Measurements from ENCODE around the gene STXBP1.

The STXBP1 gene

DNA sequence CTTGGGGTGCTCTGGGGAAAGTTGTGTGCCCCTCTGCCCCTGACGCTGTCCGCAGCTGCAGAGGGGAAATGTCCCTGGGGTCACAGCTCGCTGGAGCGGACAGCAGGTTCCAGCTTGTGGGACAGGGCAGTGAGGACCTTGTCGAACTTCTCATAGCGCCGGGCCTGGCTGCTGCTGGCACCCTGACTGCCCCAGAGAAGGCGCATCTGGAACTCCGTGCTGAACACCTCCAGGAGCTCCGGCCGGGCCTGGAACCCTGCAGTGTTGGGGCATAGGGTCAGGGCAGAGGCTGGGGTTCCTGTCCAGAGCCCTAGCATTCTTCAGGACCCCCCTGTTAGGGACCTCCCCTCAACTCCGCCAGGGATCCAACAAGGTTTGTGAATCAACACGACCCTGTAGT, 126.6 kb downstream of the STXBP1 start:
- Histone ChIP-seq H3K4me3 (ENCODE audit: low read depth, low read length, poor library complexity, severe bottlenecking) (no peak overlapping the region), H3K27me3 (ENCODE audit: insufficient read depth, low read length) (no peaks in the 10 kb centered on the region), H3K9me3 (ENCODE audit: low read length) (no peaks in the 10 kb centered on the region), H3K9me2 (ENCODE audit: low read depth, low read length) (no peaks in the 10 kb centered on the region), H3K4me1 (ENCODE audit: insufficient read depth, low read length, severe bottlenecking) (peaks cover 23% of the 10 kb centered on the region), H3K4me2 (ENCODE audit: low read length) (no peak overlapping the region), H4K20me1 (ENCODE audit: insufficient read depth, low read length) (no peaks in the 10 kb centered on the region), H3K36me3 (ENCODE audit: insufficient read depth, low read length) (peaks cover 13% of the 10 kb centered on the region; the same call in 1 of the 2 replicates), H2AFZ (ENCODE audit: low read length) (no peak overlapping the region), H3K9ac (ENCODE audit: low read length) (no peak overlapping the region), H3F3A (ENCODE audit: insufficient read depth, low read length) (no peaks in the 10 kb centered on the region), H3K27ac (ENCODE audit: low read depth, low read length, poor library complexity, severe bottlenecking) (no peak overlapping the region), H3K79me2 (ENCODE audit: insufficient read depth, low read length) (no peaks in the 10 kb centered on the region)
- TF ChIP-seq EZH2 (IDR thresholded peaks at IDR 0.05; ENCODE audit: borderline replicate concordance, low read length) (no peak), CTCF (IDR thresholded peaks at IDR 0.05; ENCODE audit: low read length) (no peak)

- no peak overlapping the region for H3K9ac ChIP-seq (ENCODE audit: low read length)
- H3K4me2 ChIP-seq (ENCODE audit: low read length): no peak overlapping the region
- peaks cover 13% of the 10 kb centered on the region; the same call in 1 of the 2 replicates for H3K36me3 ChIP-seq (ENCODE audit: insufficient read depth, low read length)
Observed at GRCh38 chr9:127739614-127740330, 127.7 kb downstream of the STXBP1 start.

GRCh38 chr9:127741831-127742434, 129.9 kb downstream of the STXBP1 start:
- H3K9me2 ChIP-seq (ENCODE audit: low read depth, low read length): no peaks in the 10 kb centered on the region
- no peak for TF ChIP-seq CTCF (IDR thresholded peaks at IDR 0.05; ENCODE audit: low read length)
- no peak for TF ChIP-seq EZH2 (IDR thresholded peaks at IDR 0.05; ENCODE audit: borderline replicate concordance, low read length)
- no peak overlapping the region for H2AFZ ChIP-seq (ENCODE audit: low read length)
- H3K9me3 ChIP-seq (ENCODE audit: low read length): no peaks in the 10 kb centered on the region
- no peak overlapping the region for H3K9ac ChIP-seq (ENCODE audit: low read length)
- H3K27ac ChIP-seq (ENCODE audit: low read depth, low read length, poor library complexity, severe bottlenecking): no peak overlapping the region
- H3K36me3 ChIP-seq (ENCODE audit: insufficient read depth, low read length): peaks cover 13% of the 10 kb centered on the region; the same call in 1 of the 2 replicates
- H3F3A ChIP-seq (ENCODE audit: insufficient read depth, low read length): no peaks in the 10 kb centered on the region
- no peaks in the 10 kb centered on the region for H4K20me1 ChIP-seq (ENCODE audit: insufficient read depth, low read length)
- peaks cover 6% of the 10 kb centered on the region for H3K4me1 ChIP-seq (ENCODE audit: insufficient read depth, low read length, severe bottlenecking)
- H3K4me2 ChIP-seq (ENCODE audit: low read length): no peak overlapping the region
- H3K4me3 ChIP-seq (ENCODE audit: low read depth, low read length, poor library complexity, severe bottlenecking): no peak overlapping the region
- no peaks in the 10 kb centered on the region for H3K79me2 ChIP-seq (ENCODE audit: insufficient read depth, low read length)
- H3K27me3 ChIP-seq (ENCODE audit: insufficient read depth, low read length): no peaks in the 10 kb centered on the region

More at GRCh38 chr9:127739614-127740330, 127.7 kb downstream of the STXBP1 start:
- Histone ChIP-seq H4K20me1 (ENCODE audit: insufficient read depth, low read length) (no peaks in the 10 kb centered on the region), H3F3A (ENCODE audit: insufficient read depth, low read length) (no peaks in the 10 kb centered on the region), H3K4me1 (ENCODE audit: insufficient read depth, low read length, severe bottlenecking) (peaks cover 17% of the 10 kb centered on the region), H3K27me3 (ENCODE audit: insufficient read depth, low read length) (no peaks in the 10 kb centered on the region), H2AFZ (ENCODE audit: low read length) (no peak overlapping the region), H3K27ac (ENCODE audit: low read depth, low read length, poor library complexity, severe bottlenecking) (no peak overlapping the region), H3K9me2 (ENCODE audit: low read depth, low read length) (no peaks in the 10 kb centered on the region), H3K79me2 (ENCODE audit: insufficient read depth, low read length) (no peaks in the 10 kb centered on the region), H3K4me3 (ENCODE audit: low read depth, low read length, poor library complexity, severe bottlenecking) (no peak overlapping the region), H3K9me3 (ENCODE audit: low read length) (no peaks in the 10 kb centered on the region)
- no peak for TF ChIP-seq CTCF (IDR thresholded peaks at IDR 0.05; ENCODE audit: low read length)
- TF ChIP-seq EZH2 (IDR thresholded peaks at IDR 0.05; ENCODE audit: borderline replicate concordance, low read length): no peak

Measured in OCI-LY1 (cell line).